Smooth muscle cell (in vitro differentiated cells): ENCODE results near the gene GRK3. TPM values are rescaled to one million over a fixed set of nuclear protein-coding genes. Genes with fewer than 3 reads are reported as not detected.

Source experiments
- DNase-seq: peaks from one replicate; lab custom pipeline; 2025; ENCODE audit not compliant: unreplicated experiment; lab: John Stamatoyannopoulos, UW
- H2AFZ ChIP-seq: fragments of 200-600 bp; sonication (generic); 2 replicates; pipeline ENCODE4 v1.6.0; 2016; ENCODE audit warnings: antibody characterized with exemption, low read depth, mild to moderate bottlenecking
- H3F3A ChIP-seq: fragments of 200-600 bp; sonication (generic); 2 replicates; pipeline ENCODE4 v1.6.0; 2017; ENCODE audit warnings: antibody characterized with exemption, low read depth
- H3K27ac ChIP-seq: fragments of 200-600 bp; sonication (generic); 2 replicates; pipeline ENCODE4 v1.5.1; 2016; ENCODE audit warnings: low read depth, mild to moderate bottlenecking
- H3K27me3 ChIP-seq: fragments of 200-600 bp; sonication (generic); 2 replicates; pipeline ENCODE4 v1.6.1; 2016; ENCODE audit warnings: low read depth, mild to moderate bottlenecking
- H3K36me3 ChIP-seq: fragments of 200-600 bp; sonication (generic); 2 replicates; pipeline ENCODE4 v1.5.1; 2016; ENCODE audit warnings: low read depth
- H3K4me1 ChIP-seq: fragments of 200-600 bp; sonication (generic); 2 replicates; pipeline ENCODE4 v1.5.1; 2016; ENCODE audit warnings: low read depth
- H3K4me2 ChIP-seq: fragments of 200-600 bp; sonication (generic); 2 replicates; pipeline ENCODE4 v1.6.0; 2016; ENCODE audit warnings: mild to moderate bottlenecking
- H3K4me3 ChIP-seq: fragments of 200-600 bp; sonication (generic); 2 replicates; pipeline ENCODE4 v1.5.1; 2016; ENCODE audit warnings: mild to moderate bottlenecking
- H3K79me2 ChIP-seq: fragments of 200-600 bp; sonication (generic); 2 replicates; pipeline ENCODE4 v1.6.0; 2016; ENCODE audit warnings: low read depth, mild to moderate bottlenecking
- H3K9ac ChIP-seq: fragments of 200-600 bp; sonication (generic); 2 replicates; pipeline ENCODE4 v1.6.0; 2016; ENCODE audit warnings: low read depth
- H3K9me3 ChIP-seq: fragments of 200-600 bp; sonication (generic); replicated peaks from 2 replicates; pipeline ENCODE4 v1.5.1; 2016; ENCODE audit warnings: low read depth
- H4K20me1 ChIP-seq: fragments of 200-600 bp; sonication (generic); 2 replicates; pipeline ENCODE4 v1.6.0; 2016; ENCODE audit warnings: low read depth
- CTCF ChIP-seq: fragments of 200-600 bp; sonication (generic); IDR thresholded peaks from 2 replicates; pipeline ENCODE4 v1.5.1; 2017; ENCODE audit warnings: borderline replicate concordance, mild to moderate bottlenecking, antibody characterized with exemption; ENCODE audit not compliant: insufficient read depth, poor library complexity, severe bottlenecking
- WGBS: methylation state at CpG from one replicate; pipeline ENCODE4 v1.1.7; 2016; ENCODE audit warnings: low lambda C conversion rate; 5-methylcytosine and 5-hydroxymethylcytosine counted together
- polyA plus RNA-seq: library from polyadenylated mRNA; unstranded; fragments of >200 nt; fragmentation: Nextera tagmentation; extraction: Ambion mirVana; gene quantifications from 2 replicates; pipeline ENCODE4 v1.2.1, GENCODE V29; 2016
- total RNA-seq: library from RNA; depleted of rRNA; stranded (reverse); fragments of >200 nt; gene quantifications from 2 replicates; pipeline ENCODE4 v1.2.3, GENCODE V29; 2014

The GRK3 gene
- total and polyA plus RNA-seq, 2 experiments from 2014 or later = 1.0 to 4.6 TPM

GRCh38 chr22:25694196-25694907 is 129.9 kb downstream of the GRK3 start:
- Histone ChIP-seq H3K4me1 (no peaks in the 10 kb centered on the region), H4K20me1 (no peaks in the 10 kb centered on the region), H3K36me3 (no peaks in the 10 kb centered on the region), H3K27me3 (no peaks in the 10 kb centered on the region), H3K4me3 (no peak overlapping the region), H3F3A (no peaks in the 10 kb centered on the region), H3K27ac (no peak overlapping the region), H3K79me2 (no peaks in the 10 kb centered on the region), H2AFZ (no peak overlapping the region), H3K4me2 (no peak overlapping the region), H3K9me3 (no peaks in the 10 kb centered on the region), H3K9ac (no peak overlapping the region)
- 91% methylated on average over 16 of the region's 16 CpGs for WGBS
- DNase-seq = no peak
- TF ChIP-seq CTCF = no peak

GRCh38 chr22:25695146-25695545 is 130.7 kb downstream of the GRK3 start:
- no peak for TF ChIP-seq CTCF
- H3F3A ChIP-seq = no peaks in the 10 kb centered on the region
- H3K4me3 ChIP-seq = no peak overlapping the region
- no peaks in the 10 kb centered on the region for H3K79me2 ChIP-seq
- H2AFZ ChIP-seq = no peak overlapping the region
- H3K27me3 ChIP-seq = no peaks in the 10 kb centered on the region
- no peaks in the 10 kb centered on the region for H3K4me1 ChIP-seq
- 81% methylated on average over 5 of the region's 5 CpGs for WGBS
- H3K27ac ChIP-seq = no peak overlapping the region
- no peaks in the 10 kb centered on the region for H3K36me3 ChIP-seq
- DNase-seq = no peak
- no peaks in the 10 kb centered on the region for H3K9me3 ChIP-seq
- no peak overlapping the region for H3K9ac ChIP-seq
- H3K4me2 ChIP-seq = no peak overlapping the region
- H4K20me1 ChIP-seq = no peaks in the 10 kb centered on the region

GRCh38 chr22:25696763-25697162 is 132.3 kb downstream of the GRK3 start:
- no peak for TF ChIP-seq CTCF
- DNase-seq = no peak
- H4K20me1 ChIP-seq = no peaks in the 10 kb centered on the region
- peaks cover 9% of the 10 kb centered on the region for H3K4me1 ChIP-seq
- H3K4me3 ChIP-seq = no peak overlapping the region
- no peaks in the 10 kb centered on the region for H3F3A ChIP-seq
- H3K9ac ChIP-seq = no peak overlapping the region
- 88% methylated on average over 2 of the region's 2 CpGs for WGBS
- H2AFZ ChIP-seq = no peak overlapping the region
- H3K9me3 ChIP-seq = no peaks in the 10 kb centered on the region
- no peaks in the 10 kb centered on the region for H3K36me3 ChIP-seq
- no peak overlapping the region for H3K4me2 ChIP-seq
- H3K27me3 ChIP-seq = no peaks in the 10 kb centered on the region
- H3K79me2 ChIP-seq = no peaks in the 10 kb centered on the region
- H3K27ac ChIP-seq = no peak overlapping the region

- Histone ChIP-seq H3F3A (no peaks in the 10 kb centered on the region), H3K27ac (no peak overlapping the region), H3K9me3 (no peaks in the 10 kb centered on the region), H3K36me3 (no peaks in the 10 kb centered on the region), H4K20me1 (no peaks in the 10 kb centered on the region), H3K4me1 (peaks cover 10% of the 10 kb centered on the region), H3K4me2 (no peak overlapping the region), H3K4me3 (no peak overlapping the region), H2AFZ (no peak overlapping the region), H3K79me2 (no peaks in the 10 kb centered on the region), H3K9ac (no peak overlapping the region), H3K27me3 (no peaks in the 10 kb centered on the region)
- no peak for DNase-seq
- 74% methylated on average over 5 of the region's 5 CpGs for WGBS
- TF ChIP-seq CTCF = no peak
Observed at GRCh38 chr22:25697181-25697664, 132.7 kb downstream of the GRK3 start.
